Fibroblast of upper back skin (primary cell): Measurements from ENCODE around the gene KLHL7.
"Not testable (repeated sequence)": the region's sequence is repeated elsewhere in the genome, so short reads cannot be mapped to it uniquely, and the experiment has no call there.

ENCODE experiments used
- DNase-seq: peaks from one replicate; pipeline ENCODE4 v3.0.0-alpha.2; 2013

The KLHL7 gene

DNA sequence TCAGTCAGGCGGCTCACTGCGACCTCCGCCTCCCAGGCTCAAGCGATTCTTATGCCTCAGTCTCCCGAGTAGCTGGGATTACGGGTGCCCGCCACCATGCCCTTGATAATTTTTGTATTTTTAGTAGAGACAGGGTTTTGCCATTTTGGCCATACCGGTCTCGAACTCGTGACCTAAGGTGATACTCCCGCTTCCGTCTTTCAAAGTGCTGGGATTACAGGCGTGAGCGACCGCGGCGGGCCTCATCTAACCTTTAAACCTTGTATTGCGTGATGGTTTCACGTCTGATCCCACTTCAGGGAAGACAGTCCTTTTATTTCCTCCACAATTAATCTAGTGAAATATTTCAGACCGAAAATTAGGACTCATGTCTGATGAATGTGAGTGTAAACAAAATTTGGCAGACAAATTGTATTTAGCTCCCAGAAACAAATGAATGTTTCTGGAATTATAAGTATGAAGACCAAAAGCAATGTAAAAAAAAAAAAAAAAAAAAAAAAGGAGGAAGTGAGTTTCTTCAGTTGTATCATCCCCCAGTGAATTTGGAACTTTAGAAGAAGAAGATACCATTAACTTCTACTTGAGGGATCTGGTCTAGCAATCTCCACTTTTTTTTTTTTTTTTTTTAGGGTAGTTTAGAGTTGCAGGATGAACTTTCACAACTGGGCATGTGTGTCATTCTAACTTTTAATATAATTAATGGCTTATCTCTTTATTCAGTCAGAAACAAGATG, 77.9 kb downstream of the KLHL7 start:
- DNase-seq: no peak

DNA sequence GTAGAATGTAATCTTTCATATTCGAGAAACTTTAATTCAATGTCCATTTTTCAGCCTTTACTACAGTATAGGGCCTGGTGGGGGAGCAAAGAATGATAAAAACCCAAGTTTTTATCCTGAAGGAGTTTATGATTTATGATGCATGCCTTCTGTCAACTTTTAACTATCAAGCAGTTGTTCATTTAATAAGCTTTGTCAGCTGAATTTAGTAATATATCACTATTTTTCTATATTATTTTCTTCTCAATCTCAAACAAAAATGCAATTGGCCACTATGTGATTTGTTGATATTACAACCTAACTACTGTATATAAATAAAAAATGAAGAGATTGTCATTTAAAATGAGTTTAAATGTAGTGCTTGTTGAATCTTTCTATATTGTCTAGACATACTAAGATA, 78.7 kb downstream of the KLHL7 start:
- no peak for DNase-seq

GRCh38 chr7:23184709-23185359, 79.2 kb downstream of the KLHL7 start:
- DNase-seq: peak; percentile 50

GRCh38 chr7:23185980-23186379, 80.4 kb downstream of the KLHL7 start:
- DNase-seq: no peak

GRCh38 chr7:23191022-23191421, 85.4 kb downstream of the KLHL7 start:
- DNase-seq: no peak

- DNase-seq: not testable (repeated sequence)
These were observed 88.2 kb downstream of the KLHL7 start for GRCh38 chr7:23193650-23194227.

GRCh38 chr7:23196306-23196705, 90.7 kb downstream of the KLHL7 start:
- no peak for DNase-seq

DNA sequence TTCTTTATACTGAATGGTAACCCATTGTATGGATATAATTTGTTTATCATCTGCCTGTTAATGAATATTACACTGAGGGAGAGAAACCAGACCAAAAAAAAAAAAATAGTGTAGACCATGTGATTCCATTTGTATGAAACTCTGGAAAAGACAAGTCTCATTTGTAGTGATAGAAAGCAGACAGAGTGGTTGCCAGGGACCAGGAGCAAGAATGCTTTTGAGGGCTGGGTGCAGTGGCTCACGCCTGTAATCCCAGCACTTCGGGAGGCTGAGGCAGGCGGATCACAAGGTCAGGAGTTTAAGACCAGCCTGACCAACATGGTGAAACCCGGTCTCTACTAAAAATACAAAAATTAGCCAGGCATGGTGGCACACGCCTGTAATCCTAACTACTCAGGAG, 92.2 kb downstream of the KLHL7 start:
- DNase-seq: not testable (repeated sequence)

DNA sequence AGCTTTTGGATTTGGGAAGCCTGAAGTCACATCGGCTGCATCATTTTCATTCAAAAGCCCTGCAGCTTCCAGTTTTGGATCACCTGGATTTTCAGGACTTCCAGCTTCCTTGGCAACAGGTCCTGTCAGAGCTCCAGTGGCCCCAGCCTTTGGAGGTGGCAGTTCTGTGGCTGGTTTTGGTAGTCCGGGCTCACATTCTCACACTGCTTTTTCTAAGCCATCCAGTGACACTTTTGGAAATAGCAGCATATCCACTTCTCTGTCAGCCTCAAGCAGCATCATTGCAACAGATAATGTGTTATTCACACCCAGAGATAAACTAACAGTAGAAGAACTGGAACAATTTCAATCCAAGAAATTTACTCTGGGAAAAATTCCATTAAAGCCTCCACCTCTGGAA, 94.7 kb downstream of the KLHL7 start:
- DNase-seq: no peak

GRCh38 chr7:23204241-23204640, 98.7 kb downstream of the KLHL7 start:
- no peak for DNase-seq

GRCh38 chr7:23205577-23205908, 100.0 kb downstream of the KLHL7 start:
- DNase-seq: no peak

DNA sequence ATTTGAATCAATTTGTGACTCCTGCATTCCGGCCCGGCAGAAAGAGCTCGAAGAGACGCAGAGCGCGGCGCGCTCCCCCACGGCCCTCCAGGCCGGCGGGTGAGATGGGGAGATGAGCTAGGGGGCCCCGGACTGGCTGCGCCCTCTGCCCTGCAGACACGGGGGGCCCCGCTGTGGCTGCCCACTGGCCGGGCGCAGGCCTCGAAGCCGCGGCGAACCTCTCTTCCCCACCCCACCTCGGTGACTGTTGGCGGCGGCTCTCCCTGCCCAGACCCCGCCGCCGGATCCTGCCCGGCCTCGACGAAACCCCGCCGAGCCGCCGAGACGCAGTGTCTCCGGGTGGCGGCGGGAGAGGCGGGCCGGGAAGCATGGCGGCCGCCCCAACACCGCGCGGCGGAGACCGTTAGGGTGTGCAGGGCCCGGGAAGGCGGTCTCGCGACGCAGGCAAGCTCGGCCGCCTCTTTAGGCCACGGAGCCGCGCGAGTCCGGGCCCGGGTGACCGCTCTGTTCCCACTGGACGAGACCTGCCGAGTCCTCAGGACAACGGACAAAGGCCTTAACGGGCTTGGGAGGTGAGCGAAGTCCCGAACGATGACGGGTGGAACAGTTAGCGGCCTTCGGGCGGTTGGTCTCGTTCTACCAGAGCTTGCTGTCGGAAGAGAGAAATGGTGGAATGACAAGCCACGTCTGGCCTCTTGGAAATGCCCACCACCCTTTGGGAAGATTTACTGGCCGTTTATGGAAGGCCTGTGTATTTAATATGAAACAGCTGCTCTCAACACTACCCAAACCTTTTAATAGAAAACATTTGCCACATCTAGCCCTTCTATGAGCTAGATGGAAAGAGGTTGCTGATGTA, 100.6 kb downstream of the KLHL7 start:
- DNase-seq: peak; percentile 18

DNA sequence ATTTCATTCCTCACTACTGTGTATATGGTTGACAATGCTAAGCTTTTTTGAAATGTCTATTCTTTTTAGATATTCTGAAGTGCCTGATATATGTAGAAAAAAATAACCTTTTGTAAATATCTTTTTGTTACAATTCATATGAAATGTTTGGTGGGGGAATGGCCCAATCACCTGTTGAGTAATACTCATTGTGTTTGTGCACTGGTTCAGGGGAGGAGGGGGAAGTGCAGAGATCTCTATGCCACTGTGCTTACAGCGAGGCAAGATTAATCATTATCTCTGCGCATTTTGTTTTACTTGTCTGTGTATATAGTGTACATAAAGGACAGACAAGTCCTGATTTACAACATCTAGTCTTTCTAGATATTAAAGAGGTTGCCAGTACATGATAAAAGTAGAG, 101.4 kb downstream of the KLHL7 start:
- no peak for DNase-seq

- DNase-seq: no peak
These were observed 102.3 kb downstream of the KLHL7 start for GRCh38 chr7:23207884-23208283.

DNA sequence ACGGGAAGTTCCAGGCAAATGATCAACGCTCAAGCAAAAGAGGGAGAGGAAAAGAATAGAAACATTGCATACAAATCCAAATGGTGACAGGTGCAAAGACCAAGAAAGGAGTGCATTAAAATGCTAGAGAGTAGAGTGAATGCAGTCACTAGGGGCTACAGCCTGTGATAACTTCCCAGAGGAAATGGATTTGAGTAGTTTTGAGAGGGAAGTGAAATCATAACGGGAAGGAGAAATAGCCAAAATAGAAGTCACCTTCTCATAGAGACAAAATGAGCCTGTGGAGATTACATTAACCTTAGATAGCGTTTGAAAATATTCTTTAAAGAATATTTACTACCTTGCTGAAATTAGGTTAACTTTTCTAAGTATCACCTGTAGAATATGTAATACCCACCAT, 102.7 kb downstream of the KLHL7 start:
- no peak for DNase-seq

DNA sequence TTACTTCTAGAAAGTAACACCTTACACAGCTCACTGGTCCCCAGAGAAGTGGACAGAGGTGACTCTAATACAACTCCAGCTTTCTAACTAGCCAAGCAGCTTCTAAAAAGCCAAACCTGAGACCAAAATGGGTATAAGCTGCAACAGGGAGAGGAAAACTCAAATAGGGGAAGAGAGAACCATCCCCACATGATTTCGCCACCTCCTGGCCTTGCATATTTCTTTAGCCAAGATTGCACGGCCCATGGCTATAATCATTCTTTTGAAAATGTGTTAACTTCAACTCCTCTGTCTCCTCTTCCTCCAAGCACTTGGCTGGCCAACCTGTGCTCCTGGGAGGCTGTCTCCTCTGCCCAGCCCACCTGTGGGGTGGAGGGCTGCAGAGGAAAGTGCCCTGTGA, 104.9 kb downstream of the KLHL7 start:
- DNase-seq: no peak

GRCh38 chr7:23211589-23211988, 106.0 kb downstream of the KLHL7 start:
- DNase-seq: no peak

- DNase-seq: no peak
These were observed 106.8 kb downstream of the KLHL7 start for GRCh38 chr7:23212395-23212794.

DNA sequence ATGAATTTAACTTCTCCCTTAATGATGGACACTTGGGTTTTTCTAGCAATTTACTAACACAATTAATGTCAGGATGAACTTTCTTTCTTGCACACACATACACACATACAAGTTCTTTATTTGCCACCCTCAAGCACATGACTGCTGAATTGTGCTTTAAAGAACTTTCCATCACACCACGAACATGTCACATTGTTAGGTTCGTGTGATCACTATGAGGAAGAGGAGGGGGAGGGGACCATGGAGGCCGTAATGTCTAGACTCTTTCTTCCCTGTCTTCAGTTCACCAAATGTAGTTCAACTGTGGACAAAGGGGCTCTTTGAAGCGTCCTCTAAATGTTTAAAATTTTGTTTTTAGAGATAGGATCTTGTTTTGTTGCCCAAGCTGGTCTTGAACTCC, 107.3 kb downstream of the KLHL7 start:
- no peak for DNase-seq

- DNase-seq: no peak
These were observed 108.2 kb downstream of the KLHL7 start for GRCh38 chr7:23213755-23214154.

DNA sequence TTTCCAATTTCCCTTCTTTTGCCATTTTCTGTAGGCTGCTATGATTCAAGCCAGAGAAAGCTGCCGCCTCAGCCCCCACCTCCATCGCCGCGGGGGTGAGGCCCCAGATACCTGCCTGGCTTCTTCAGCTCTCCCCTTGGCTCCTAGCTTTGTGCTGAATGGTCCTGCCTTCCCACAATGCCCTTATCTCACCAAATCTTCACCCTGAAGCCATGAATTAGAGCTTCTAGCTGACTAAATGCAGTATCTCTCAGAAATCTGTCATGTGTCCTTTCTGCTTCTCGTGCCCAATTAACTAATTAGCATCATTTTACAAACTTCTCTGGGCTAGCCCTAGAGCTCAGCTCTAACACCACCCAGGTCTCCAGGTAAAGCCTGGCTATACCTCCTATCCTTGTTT, 108.8 kb downstream of the KLHL7 start:
- DNase-seq: no peak

- no peak for DNase-seq
These were observed 109.4 kb downstream of the KLHL7 start for GRCh38 chr7:23214938-23215337.

DNA sequence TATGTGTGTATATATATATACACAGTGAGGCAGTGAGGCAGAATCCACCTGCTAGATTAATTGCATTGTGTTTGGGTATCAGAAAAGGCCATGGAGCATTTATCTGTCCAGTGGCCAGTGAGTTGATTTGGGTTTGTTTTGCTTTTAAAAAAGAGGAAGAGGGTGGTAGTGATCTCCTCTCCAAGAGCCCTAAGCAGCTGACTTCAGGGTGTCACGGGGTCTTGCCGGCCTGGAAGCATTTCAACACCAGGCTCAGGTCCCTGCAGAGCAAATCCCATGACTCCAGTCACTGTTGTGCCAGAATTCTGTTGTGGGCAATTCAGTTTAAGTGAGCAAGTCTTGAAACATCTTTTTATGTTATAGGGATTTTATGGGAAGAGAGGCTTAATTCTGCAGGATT, 110.4 kb downstream of the KLHL7 start:
- DNase-seq: no peak

GRCh38 chr7:23218196-23218595, 112.6 kb downstream of the KLHL7 start:
- no peak for DNase-seq
